Keratinocyte (primary cell): ENCODE data around the gene FOXC1. TPM values are rescaled to one million over a fixed set of nuclear protein-coding genes. Genes with fewer than 3 reads are reported as not detected.

ENCODE experiments used
- DNase-seq: peaks from one replicate; pipeline ENCODE4 v3.0.0-alpha.2; 2011; ENCODE audit warnings: low read depth, missing footprints, low spot score
- FAIRE-seq: peaks from 2 replicates; lab custom pipeline; 2011; peaks lifted over from hg19 to GRCh38; lab: Jason Lieb, UNC
- H2AFZ ChIP-seq: 2 replicates; pipeline ENCODE4 v1.6.0; 2012; ENCODE audit warnings: low read length, control low read depth, inconsistent platforms; ENCODE audit not compliant: control insufficient read depth
- H3K27ac ChIP-seq: 2 replicates; pipeline ENCODE4 v1.5.1; 2011; ENCODE audit warnings: low read length; ENCODE audit not compliant: control insufficient read depth, insufficient read depth
- H3K27me3 ChIP-seq: 3 replicates; pipeline ENCODE4 v1.6.0; 2011; ENCODE audit warnings: low read length; ENCODE audit not compliant: control insufficient read depth, insufficient read depth; ENCODE audit errors: extremely low read depth
- H3K36me3 ChIP-seq, 2 experiments: 2 replicates in 1 of 2; 3 replicates in 1 of 2; pipeline ENCODE4 v1.5.1; 2011; ENCODE audit warnings: low read length in 2 of 2, mild to moderate bottlenecking in 1 of 2; ENCODE audit not compliant: control insufficient read depth in 2 of 2, insufficient read depth in 2 of 2; ENCODE audit errors: extremely low read depth in 1 of 2
- H3K4me1 ChIP-seq: 3 replicates; pipeline ENCODE4 v1.5.1; 2011; ENCODE audit warnings: low read length; ENCODE audit not compliant: control insufficient read depth, insufficient read depth; ENCODE audit errors: extremely low read depth
- H3K4me2 ChIP-seq: 3 replicates; pipeline ENCODE4 v1.6.0; 2011; ENCODE audit warnings: low read depth, low read length; ENCODE audit not compliant: control insufficient read depth, insufficient read depth; ENCODE audit errors: extremely low read depth
- H3K4me3 ChIP-seq, 3 experiments: fragments of 200-600 bp in 1 of 3; sonication (generic) in 1 of 3; 2 replicates in 2 of 3; 3 replicates in 1 of 3; pipeline ENCODE4 v1.5.1; 2011 to 2016; ENCODE audit warnings: low read length in 3 of 3, mild to moderate bottlenecking in 3 of 3, control low read depth in 2 of 3, inconsistent platforms in 1 of 3, low read depth in 1 of 3, mixed read lengths in 1 of 3, mixed run types in 1 of 3, moderate library complexity in 1 of 3; ENCODE audit not compliant: control insufficient read depth in 2 of 3, insufficient read depth in 2 of 3; ENCODE audit errors: extremely low read depth in 1 of 3
- H3K79me2 ChIP-seq: 2 replicates; pipeline ENCODE4 v1.6.0; 2012; ENCODE audit warnings: low read length; ENCODE audit not compliant: control insufficient read depth, insufficient read depth
- H3K9ac ChIP-seq: 3 replicates; pipeline ENCODE4 v1.6.0; 2011; ENCODE audit warnings: low read length; ENCODE audit not compliant: control insufficient read depth, insufficient read depth; ENCODE audit errors: extremely low read depth
- H3K9me1 ChIP-seq: 3 replicates; pipeline ENCODE4 v1.6.0; 2011; ENCODE audit warnings: low read length; ENCODE audit not compliant: control insufficient read depth, insufficient read depth; ENCODE audit errors: extremely low read depth
- H3K9me3 ChIP-seq: 2 replicates; pipeline ENCODE4 v1.5.1; 2012; ENCODE audit warnings: low read depth, low read length; ENCODE audit not compliant: control insufficient read depth
- H4K20me1 ChIP-seq: 3 replicates; pipeline ENCODE4 v1.6.0; 2011; ENCODE audit warnings: low read length; ENCODE audit not compliant: control insufficient read depth, insufficient read depth; ENCODE audit errors: extremely low read depth
- CTCF ChIP-seq, 3 experiments: IDR thresholded peaks in 1 of 3; conservative IDR thresholded peaks in 1 of 3; optimal IDR thresholded peaks in 1 of 3; 2 replicates in 2 of 3; 3 replicates in 1 of 3; pipeline versions ENCODE3 to v1.5.1; 2011; ENCODE audit warnings: low read length in 3 of 3, mild to moderate bottlenecking in 3 of 3, moderate library complexity in 2 of 3, control low read depth in 1 of 3, inconsistent platforms in 1 of 3; ENCODE audit not compliant: insufficient read depth in 2 of 3; ENCODE audit errors: extremely low read depth in 1 of 3
- EZH2 ChIP-seq: IDR thresholded peaks from one replicate; pipeline ENCODE4 v1.6.1; 2012; ENCODE audit warnings: inconsistent platforms, mild to moderate bottlenecking, low read length, moderate library complexity
- dilution Hi-C: fragments of 300-500 bp; cut with MboI; formaldehyde crosslinking; loops from one replicate; pipeline ENCODE4 v1.7.0; 2020; ENCODE audit warnings: low sequenced_read_pairs; ENCODE audit not compliant: extremely low pct_ligation_motif_present
- polyA plus RNA-seq, 5 experiments: library from polyadenylated mRNA; depleted of rRNA in 3 of 5; stranded (reverse) in 3 of 5; stranded (forward) in 1 of 5; unstranded in 1 of 5; fragments of >200 nt; gene quantifications; 1 replicate in 1 of 5; 2 replicates in 3 of 5; 3 replicates in 1 of 5; pipeline versions ENCODE4 v1.2.1 to v1.2.3, GENCODE V29; 2011 to 2012; ENCODE audit warnings: missing spikeins in 2 of 5, low read depth in 1 of 5, low replicate concordance in 1 of 5

FOXC1 gene
- polyA plus RNA-seq, 1 donor (not counting 4 experiments of a cell fraction or from before 2014, with no cell fraction given) = 4.3 TPM

GRCh38 chr6:1622851-1623768 is 13.4 kb downstream of the FOXC1 start:
- dilution Hi-C loops = no loop called here
- Histone ChIP-seq H3K9ac (no peak overlapping the region), H3K27me3 (peaks cover 11% of the 10 kb centered on the region), H3K4me3 (no peak overlapping the region), H3K9me3 (no peaks in the 10 kb centered on the region), H3K4me2 (no peak overlapping the region), H3K9me1 (no peaks in the 10 kb centered on the region), H3K27ac (no peak overlapping the region), H3K4me1 (peaks cover 6% of the 10 kb centered on the region), H3K79me2 (no peaks in the 10 kb centered on the region), H3K36me3 (no peaks in the 10 kb centered on the region), H2AFZ (no peak overlapping the region), H4K20me1 (no peaks in the 10 kb centered on the region)
- DNase-seq = no peak
- no peak for FAIRE-seq
- TF ChIP-seq EZH2 = no peak
- no peak for TF ChIP-seq CTCF (optimal IDR thresholded peaks at IDR 0.05 in 1 of 3, IDR thresholded peaks at IDR 0.05 in 1 of 3, conservative IDR thresholded peaks at IDR 0.05 in 1 of 3; ENCODE audit: extremely low read depth in 1 of 3, insufficient read depth in 2 of 3, low read length in 3 of 3)

- no peak overlapping the region for H3K9ac ChIP-seq
- H4K20me1 ChIP-seq = no peaks in the 10 kb centered on the region
- TF ChIP-seq CTCF (optimal IDR thresholded peaks at IDR 0.05 in 1 of 3, IDR thresholded peaks at IDR 0.05 in 1 of 3, conservative IDR thresholded peaks at IDR 0.05 in 1 of 3; ENCODE audit: extremely low read depth in 1 of 3, insufficient read depth in 2 of 3, low read length in 3 of 3) (no peak), EZH2 (no peak)
- H3K4me2 ChIP-seq = no peak overlapping the region
- no peak overlapping the region for H2AFZ ChIP-seq
- no peak for DNase-seq
- no peaks in the 10 kb centered on the region for H3K79me2 ChIP-seq
- no peak for FAIRE-seq
- no peak overlapping the region for H3K27ac ChIP-seq
- H3K9me1 ChIP-seq = no peaks in the 10 kb centered on the region
- H3K27me3 ChIP-seq = peaks cover 11% of the 10 kb centered on the region
- H3K9me3 ChIP-seq = no peaks in the 10 kb centered on the region
- no peaks in the 10 kb centered on the region for H3K36me3 ChIP-seq
- H3K4me3 ChIP-seq = no peak overlapping the region
- peaks cover 6% of the 10 kb centered on the region for H3K4me1 ChIP-seq
- dilution Hi-C loops = no loop called here
These were observed 14.0 kb downstream of the FOXC1 start for GRCh38 chr6:1623769-1624057.
